IMR-90 (cell line): ENCODE data around the gene MEIS2. TPM values are rescaled to one million over a fixed set of nuclear protein-coding genes. Genes with fewer than 3 reads are reported as not detected.

Source experiments
- ATAC-seq: fragments of 200-7000 bp; cut with Tn5 transposase; 2 replicates; pipeline ENCODE4 v1.9.1; 2020; ENCODE audit warnings: low read depth, mild to moderate bottlenecking, moderate library complexity
- BruUV-seq: library from RNA; stranded (reverse); fragments of 400-500 nt; replicated peaks from 2 replicates; lab custom pipeline; 2021; lab: Mats Ljungman, UMichigan
- CTCF ChIA-PET: fragments of 300-600 bp; formaldehyde crosslinking; extraction: SDS; loops from one replicate; lab custom pipeline; 2021; ENCODE audit warnings: antibody characterized with exemption; lab: Yijun Ruan, JAX
- POLR2A ChIA-PET: fragments of 300-600 bp; sonication (Branson Sonifier 250); formaldehyde crosslinking; loops from one replicate; lab custom pipeline; 2022; ENCODE audit warnings: antibody characterized with exemption; ENCODE audit not compliant: unreplicated experiment; lab: Charles Lee
- DNase-seq: peaks from one replicate; pipeline ENCODE4 v3.0.0; 2013
- H2AFZ ChIP-seq: replicated peaks from 2 replicates; pipeline ENCODE3; 2013; ENCODE audit warnings: low read length, mild to moderate bottlenecking; ENCODE audit not compliant: poor library complexity
- H2AK5ac ChIP-seq: 2 replicates; pipeline ENCODE4 v1.6.1; 2013; ENCODE audit warnings: low read depth, low read length, inconsistent platforms
- H2AK9ac ChIP-seq: replicated peaks from 2 replicates; pipeline ENCODE3; 2013; ENCODE audit warnings: mild to moderate bottlenecking, low read depth, low read length, moderate library complexity; ENCODE audit not compliant: poor library complexity
- H2BK120ac ChIP-seq: 2 replicates; pipeline ENCODE4 v1.6.1; 2013; ENCODE audit warnings: low read depth, low read length, inconsistent platforms
- H2BK15ac ChIP-seq: 3 replicates; pipeline ENCODE4 v1.6.1; 2013; ENCODE audit warnings: low read depth, low read length, inconsistent platforms
- H2BK20ac ChIP-seq: 2 replicates; pipeline ENCODE4 v1.6.1; 2013; ENCODE audit warnings: low read depth, mild to moderate bottlenecking, inconsistent platforms, low read length, moderate library complexity
- H2BK5ac ChIP-seq: 2 replicates; pipeline ENCODE4 v1.6.1; 2013; ENCODE audit warnings: mild to moderate bottlenecking, low read depth, low read length, inconsistent platforms; ENCODE audit not compliant: poor library complexity, severe bottlenecking
- H3K14ac ChIP-seq: replicated peaks from 2 replicates; pipeline ENCODE4 v1.6.1; 2013; ENCODE audit warnings: low read depth, low read length, inconsistent platforms
- H3K18ac ChIP-seq: 2 replicates; pipeline ENCODE4 v1.6.1; 2013; ENCODE audit warnings: low read depth, low read length, control low read depth
- H3K23ac ChIP-seq: 2 replicates; pipeline ENCODE4 v1.6.1; 2013; ENCODE audit warnings: low read depth, low read length, inconsistent platforms
- H3K27ac ChIP-seq: 2 replicates; pipeline ENCODE4 v1.5.1; 2013; ENCODE audit warnings: mild to moderate bottlenecking, control low read depth, low read length; ENCODE audit not compliant: insufficient read depth
- H3K27me3 ChIP-seq: 2 replicates; pipeline ENCODE4 v1.6.1; 2013; ENCODE audit warnings: low read length; ENCODE audit not compliant: control insufficient read depth, insufficient read depth
- H3K36me3 ChIP-seq: 2 replicates; pipeline ENCODE4 v1.6.1; 2013; ENCODE audit warnings: low read length, mixed read lengths; ENCODE audit not compliant: control insufficient read depth, insufficient read depth
- H3K4ac ChIP-seq: 2 replicates; pipeline ENCODE4 v1.6.1; 2013; ENCODE audit warnings: low read depth, low read length, inconsistent platforms
- H3K4me1 ChIP-seq: 2 replicates; pipeline ENCODE4 v1.6.1; 2013; ENCODE audit warnings: low read length, mixed read lengths; ENCODE audit not compliant: control insufficient read depth, insufficient read depth
- H3K4me2 ChIP-seq: 2 replicates; pipeline ENCODE4 v1.6.1; 2013; ENCODE audit warnings: low read depth, mild to moderate bottlenecking, control low read depth, low read length, moderate library complexity
- H3K4me3 ChIP-seq: 2 replicates; pipeline ENCODE4 v1.5.1; 2013; ENCODE audit warnings: low read depth, mild to moderate bottlenecking, control low read depth, low read length, moderate library complexity; ENCODE audit not compliant: insufficient read depth
- H3K56ac ChIP-seq: 2 replicates; pipeline ENCODE4 v1.6.1; 2013; ENCODE audit warnings: low read length, inconsistent platforms; ENCODE audit not compliant: insufficient read depth; ENCODE audit errors: extremely low read depth
- H3K79me1 ChIP-seq, 2 experiments: 2 replicates each; pipeline ENCODE4 v1.6.1; 2013; ENCODE audit warnings: low read length in 2 of 2, inconsistent platforms in 1 of 2, low read depth in 1 of 2
- H3K9ac ChIP-seq: 2 replicates; pipeline ENCODE4 v1.6.1; 2013; ENCODE audit warnings: low read depth, low read length, control low read depth
- H3K9me1 ChIP-seq: 2 replicates; pipeline ENCODE4 v1.6.1; 2013; ENCODE audit warnings: low read length, inconsistent platforms; ENCODE audit not compliant: insufficient read depth
- H3K9me3 ChIP-seq: 2 replicates; pipeline ENCODE4 v1.6.1; 2013; ENCODE audit warnings: low read length; ENCODE audit not compliant: control insufficient read depth, insufficient read depth
- H4K20me1 ChIP-seq: 2 replicates; pipeline ENCODE4 v1.6.1; 2013; ENCODE audit warnings: low read length, inconsistent platforms; ENCODE audit not compliant: insufficient read depth
- H4K5ac ChIP-seq: 2 replicates; pipeline ENCODE4 v1.6.1; 2013; ENCODE audit warnings: mild to moderate bottlenecking, low read depth, low read length, control low read depth
- H4K8ac ChIP-seq, 2 experiments: 2 replicates each; pipeline ENCODE4 v1.6.1; 2013; ENCODE audit warnings: low read depth in 2 of 2, low read length in 2 of 2, control low read depth in 1 of 2, inconsistent platforms in 1 of 2
- H4K91ac ChIP-seq: 2 replicates; pipeline ENCODE4 v1.6.1; 2013; ENCODE audit warnings: low read depth, low read length, inconsistent platforms; ENCODE audit not compliant: insufficient read depth
- BHLHE40 ChIP-seq: fragments of 150-350 bp; IDR thresholded peaks from 2 replicates; pipeline ENCODE4 v1.6.1; 2016; ENCODE audit warnings: mild to moderate bottlenecking, low read depth, low read length
- CTCF ChIP-seq: conservative IDR thresholded peaks from 2 replicates; pipeline ENCODE4 v1.5.1; 2012; ENCODE audit warnings: mild to moderate bottlenecking, low read depth, low read length, improper control_type of control experiment
- ELK1 ChIP-seq: fragments of 150-350 bp; IDR thresholded peaks from 2 replicates; pipeline ENCODE4 v1.6.1; 2016; ENCODE audit warnings: low read depth, mild to moderate bottlenecking, low read length, moderate library complexity, borderline replicate concordance
- MAFK ChIP-seq: IDR thresholded peaks from 2 replicates; pipeline ENCODE4 v1.6.1; 2012; ENCODE audit warnings: low read depth, low read length, improper control_type of control experiment
- MAZ ChIP-seq: IDR thresholded peaks from 2 replicates; pipeline ENCODE4 v1.6.1; 2012; ENCODE audit warnings: low read depth, mild to moderate bottlenecking, low read length, improper control_type of control experiment, moderate library complexity, borderline replicate concordance
- MXI1 ChIP-seq: IDR thresholded peaks from 2 replicates; pipeline ENCODE4 v1.6.1; 2012; ENCODE audit warnings: low read depth, mild to moderate bottlenecking, low read length, moderate library complexity, borderline replicate concordance
- NFE2L2 ChIP-seq: fragments of 150-350 bp; IDR thresholded peaks from 2 replicates; pipeline ENCODE4 v1.6.1; 2016; ENCODE audit warnings: low read depth, mild to moderate bottlenecking, low read length
- RAD21 ChIP-seq: IDR thresholded peaks from 2 replicates; pipeline ENCODE4 v1.6.1; 2012; ENCODE audit warnings: low read length, improper control_type of control experiment
- RCOR1 ChIP-seq: IDR thresholded peaks from 2 replicates; pipeline ENCODE4 v1.6.1; 2012; ENCODE audit warnings: mild to moderate bottlenecking, low read length, improper control_type of control experiment; ENCODE audit not compliant: insufficient replicate concordance
- SMC3 ChIP-seq: fragments of 150-350 bp; IDR thresholded peaks from 2 replicates; pipeline ENCODE4 v1.6.1; 2016; ENCODE audit warnings: low read depth, mild to moderate bottlenecking, antibody characterized with exemption, low read length, moderate library complexity
- USF2 ChIP-seq: fragments of 150-350 bp; IDR thresholded peaks from 2 replicates; pipeline ENCODE4 v1.6.1; 2017; ENCODE audit warnings: mild to moderate bottlenecking, antibody characterized with exemption, low read length, low read depth
- WGBS, 2 experiments: methylation state at CpG; one replicate each; pipeline versions ENCODE4 v1.1.5 to v1.1.7; 2013; ENCODE audit warnings: missing lambda C conversion rate in 2 of 2; ENCODE audit not compliant: insufficient read length in 1 of 2; ENCODE audit errors: extremely low coverage in 2 of 2; 5-methylcytosine and 5-hydroxymethylcytosine counted together
- dilution Hi-C: fragments of 300-500 bp; cut with HindIII; formaldehyde crosslinking; loops from one replicate; pipeline ENCODE4 v1.14.3; 2018; ENCODE audit warnings: low sequenced_read_pairs; ENCODE audit not compliant: unreplicated experiment
- in situ Hi-C: fragments of 300-500 bp; cut with MboI; formaldehyde crosslinking; loops from 3 replicates; pipeline ENCODE4 v1.14.3; 2019; ENCODE audit warnings: low sequenced_read_pairs, inconsistent platforms, mixed read lengths
- intact Hi-C: fragments of 100-400 bp; cut with micrococcal nuclease; formaldehyde crosslinking; loops from 2 replicates; pipeline ENCODE4 v1.10.0; 2022
- polyA plus RNA-seq, 3 experiments: library from polyadenylated mRNA; depleted of rRNA; stranded (reverse); fragments of >200 nt; gene quantifications; 2 replicates each; pipeline ENCODE4 v1.2.3, GENCODE V29; 2012; ENCODE audit warnings: low replicate concordance in 1 of 3
- total RNA-seq: library from RNA; depleted of rRNA; stranded (reverse); fragments of >200 nt; gene quantifications from 2 replicates; pipeline ENCODE4 v1.2.3, GENCODE V29; 2012

The MEIS2 gene
- total and polyA plus RNA-seq, 2 of the 4 experiments (the other 2 are of a cell fraction) = 70.1 to 71.3 TPM

GRCh38 chr15:36941798-36942197, 158.6 kb downstream of the MEIS2 start:
- no peak for TF ChIP-seq ELK1
- no peak for TF ChIP-seq RAD21
- no peak for TF ChIP-seq CTCF
- TF ChIP-seq BHLHE40 = no peak
- no peak for TF ChIP-seq MAFK
- no peak for TF ChIP-seq USF2
- no peak for TF ChIP-seq RCOR1
- TF ChIP-seq MAZ = no peak
- TF ChIP-seq NFE2L2 = no peak
- TF ChIP-seq SMC3 = no peak
- no peak for TF ChIP-seq MXI1
- Histone ChIP-seq H3K27ac (no peak overlapping the region), H3K9ac (no peak overlapping the region), H3K27me3 (no peaks in the 10 kb centered on the region), H3K4me3 (no peak overlapping the region), H2BK20ac (no peak overlapping the region), H3K9me1 (peaks cover 3% of the 10 kb centered on the region; the same call in 1 of the 2 replicates), H4K91ac (no peak overlapping the region), H3K79me1 (peaks cover 11 to 16% of the 10 kb centered on the region in 2 experiments; a peak in 3 of 4 replicates), H3K23ac (no peak overlapping the region), H3K36me3 (peaks cover under 1% of the 10 kb centered on the region), H4K20me1 (no peaks in the 10 kb centered on the region), H3K9me3 (no peaks in the 10 kb centered on the region), H2BK5ac (no peak overlapping the region), H2AK9ac (no peak overlapping the region), H2AK5ac (no peak overlapping the region), H4K5ac (no peak overlapping the region), H3K14ac (no peak overlapping the region), H3K4me2 (no peak overlapping the region), H3K18ac (no peak overlapping the region), H3K4ac (no peak overlapping the region), H2BK120ac (no peak overlapping the region), H2AFZ (no peak overlapping the region), H4K8ac (no peak overlapping the region), H3K56ac (no peak overlapping the region), H3K4me1 (no peaks in the 10 kb centered on the region), H2BK15ac (no peak overlapping the region)
- no peak for DNase-seq
- CTCF ChIA-PET = no interaction called here
- ATAC-seq = no peak
- intact Hi-C loops = no loop called here
- in situ Hi-C loops = no loop called here
- no CpG with 5 or more reads among the region's 4 CpGs for WGBS, 2 experiments
- POLR2A ChIA-PET = no interaction called here
- dilution Hi-C loops = no loop called here
- BruUV-seq = no TSS peak
